ENCODE results near the gene FBXO31. TPM values are rescaled to one million over a fixed set of nuclear protein-coding genes. Genes with fewer than 3 reads are reported as not detected.

FBXO31 gene
- total and polyA plus RNA-seq, 9 of the 15 experiments (the other 6 are each of a cell fraction or from before 2014, with no cell fraction given): 0.18 to 33.3 (median 10.9) TPM

GRCh38 chr16:87325423-87325858 lies 58.1 kb downstream of the FBXO31 start:
- intact Hi-C loops (cut with micrococcal nuclease): loop anchor here (10.0 kb wide), 1 partner anchor 309 kb away; no protein-coding TSS in a partner anchor
- BruUV-seq (replicated peaks): no TSS peak
- DNase-seq (ENCODE audit: extremely low read depth in 1 of 4, low spot score in 3 of 4) (no peak), ATAC-seq (no peak), FAIRE-seq (no peak)
- Histone ChIP-seq H3K36me3 (ENCODE audit: control insufficient read depth, insufficient read depth, low read length) (peaks cover 36% of the 10 kb centered on the region; the same call in 2 of the 3 replicates), H2AFZ (ENCODE audit: low read depth, low read length) (no peak overlapping the region), H4K20me1 (replicated peaks; ENCODE audit: control insufficient read depth, insufficient read depth, low read length) (peaks cover 5% of the 10 kb centered on the region; the same call in 1 of the 2 replicates), H3K9me3 (replicated peaks; ENCODE audit: control insufficient read depth, insufficient read depth, low read depth, low read length) (no peaks in the 10 kb centered on the region), H3K4me3 (no peak overlapping the region), H3K9me1 (ENCODE audit: control insufficient read depth, insufficient read depth, low read length) (peaks cover 5% of the 10 kb centered on the region), H3K27me3 (ENCODE audit: control insufficient read depth in 2 of 2, insufficient read depth in 2 of 2, low read length in 2 of 2) (no peaks in the 10 kb centered on the region), H3K9ac (ENCODE audit: insufficient read depth in 1 of 2, low read depth in 2 of 2, low read length in 2 of 2) (peak overlapping the region in 1 of 2 experiments; percentile 73; a peak in 1 of 4 replicates), H3K79me2 (ENCODE audit: control insufficient read depth, insufficient read depth, low read length) (no peaks in the 10 kb centered on the region; the same call in 2 of the 3 replicates), H3K27ac (ENCODE audit: extremely low read depth, low read depth, low read length) (no peak overlapping the region), H3K4me1 (replicated peaks in 1 of 2; ENCODE audit: control insufficient read depth in 2 of 2, insufficient read depth in 2 of 2, low read length in 2 of 2) (peaks cover 0 to 31% of the 10 kb centered on the region in 2 experiments; a peak in 2 of 5 replicates), H3K4me2 (ENCODE audit: insufficient read depth, low read length) (no peak overlapping the region)
- in situ Hi-C loops (cut with MboI): no loop called here
- ChIA-PET POLR2A (no interaction called here), CTCF (ENCODE audit: low intra/inter-chr PET ratio) (no interaction called here)
- 61% methylated on average over 11 of the region's 15 CpGs for WGBS (ENCODE audit: insufficient coverage, low coverage, missing lambda C conversion rate)
- TF ChIP-seq ZNF57 (CRISPR knock-in tag; IDR thresholded peaks at IDR 0.05): no peak
- TF ChIP-seq ZNF830 (CRISPR knock-in tag; IDR thresholded peaks at IDR 0.05): no peak
- TF ChIP-seq KLF6 (CRISPR knock-in tag; IDR thresholded peaks at IDR 0.05; ENCODE audit: borderline replicate concordance): no peak
- no peak for TF ChIP-seq U2AF2 (optimal IDR thresholded peaks at IDR 0.05; ENCODE audit: low read depth, low read length)
- TF ChIP-seq NR0B1 (IDR thresholded peaks at IDR 0.05; ENCODE audit: partially characterized antibody): no peak
- TF ChIP-seq ZNF263 (CRISPR knock-in tag; IDR thresholded peaks at IDR 0.05; ENCODE audit: borderline replicate concordance): no peak
- TF ChIP-seq MYBL2 (IDR thresholded peaks at IDR 0.05; ENCODE audit: low read depth): no peak
- TF ChIP-seq MYBL2 (CRISPR knock-in tag; IDR thresholded peaks at IDR 0.05; ENCODE audit: borderline replicate concordance): no peak
- no peak for TF ChIP-seq ILK (tag; IDR thresholded peaks at IDR 0.05; ENCODE audit: borderline replicate concordance, low read depth)
- TF ChIP-seq RAD51 (IDR thresholded peaks at IDR 0.05; ENCODE audit: borderline replicate concordance, low read depth): no peak
- TF ChIP-seq RBM15 (IDR thresholded peaks at IDR 0.05; ENCODE audit: insufficient read depth, low read length): no peak
- no peak for TF ChIP-seq ZNF398 (CRISPR knock-in tag; IDR thresholded peaks at IDR 0.05)
- TF ChIP-seq MAX (CRISPR knock-in tag; IDR thresholded peaks at IDR 0.05): no peak
- TF ChIP-seq FOXP4 (CRISPR knock-in tag; IDR thresholded peaks at IDR 0.05; ENCODE audit: borderline replicate concordance): no peak
- TF ChIP-seq MBD2 (IDR thresholded peaks at IDR 0.05; ENCODE audit: borderline replicate concordance, low read depth): no peak

All from K562 (cell line).